Kidney (tissue), 14 donors: ENCODE measurements around the gene BCL10. TPM values are rescaled to one million over a fixed set of nuclear protein-coding genes. Genes with fewer than 3 reads are reported as not detected.
A peak's percentile ranks its signal among the peaks of the same experiment; 100 is the strongest.

ENCODE experiments used
- DNase-seq, 5 donors: peaks; one replicate each; pipeline ENCODE4 v3.0.0-alpha.2; 2013 to 2020
- FAIRE-seq: peaks from 2 replicates; lab custom pipeline; 2012; peaks lifted over from hg19 to GRCh38; lab: Jason Lieb, UNC
- H3K27ac ChIP-seq, 2 donors: one replicate each; pipeline ENCODE4 v1.7.0; 2013; ENCODE audit warnings: low read depth in 2 of 2, low read length in 2 of 2, inconsistent platforms in 1 of 2
- H3K27me3 ChIP-seq: one replicate; pipeline ENCODE4 v1.7.1; 2013; ENCODE audit warnings: low read length, inconsistent platforms; ENCODE audit not compliant: control insufficient read depth, insufficient read depth
- H3K36me3 ChIP-seq, 3 donors: one replicate each; pipeline versions ENCODE4 v1.7.0 to v1.7.1; 2013; ENCODE audit warnings: low read length in 3 of 3, control low read depth in 1 of 3, inconsistent platforms in 1 of 3; ENCODE audit not compliant: insufficient read depth in 3 of 3, control insufficient read depth in 2 of 3
- H3K4me1 ChIP-seq, 3 donors: one replicate each; pipeline versions ENCODE4 v1.7.0 to v1.7.1; 2013; ENCODE audit warnings: low read length in 3 of 3, inconsistent platforms in 1 of 3, low read depth in 1 of 3; ENCODE audit not compliant: control insufficient read depth in 2 of 3, insufficient read depth in 2 of 3
- H3K4me3 ChIP-seq, 3 donors: one replicate each; pipeline versions ENCODE4 v1.7.0 to v1.8.1; 2013; ENCODE audit warnings: low read length in 3 of 3, control low read depth in 1 of 3, inconsistent platforms in 1 of 3
- H3K9ac ChIP-seq, 3 donors: one replicate each; pipeline versions ENCODE4 v1.7.0 to v1.7.1; 2013; ENCODE audit warnings: low read length in 3 of 3, control low read depth in 1 of 3, inconsistent platforms in 1 of 3
- H3K9me3 ChIP-seq, 3 donors: one replicate each; pipeline versions ENCODE4 v1.7.0 to v1.7.1; 2013; ENCODE audit warnings: low read length in 3 of 3, control low read depth in 1 of 3, inconsistent platforms in 1 of 3; ENCODE audit not compliant: control insufficient read depth in 2 of 3, insufficient read depth in 1 of 3
- intact Hi-C: fragments of 100-400 bp; cut with DNase I; formaldehyde crosslinking; loops from one replicate; pipeline ENCODE4 v1.11.1; 2022
- polyA plus RNA-seq: library from polyadenylated mRNA; stranded (reverse); fragments of 350-450 nt; fragmentation: Illumina TruSeq; extraction: RNeasy Lipid Tissue Mini Kit (QIAGEN cat#74804); gene quantifications from one replicate; pipeline ENCODE4 v1.2.3, GENCODE V29; 2014; ENCODE audit warnings: low read depth, low replicate concordance; ENCODE audit not compliant: insufficient read depth
- total RNA-seq: library from RNA; stranded (reverse); fragmentation: NEBNext Ultra II Directional; extraction: Animal tissue kit (Norgen Biotek cat#: 25700); gene quantifications from one replicate; pipeline ENCODE4 v1.2.1, GENCODE V29; 2021
- TF ChIP-seq, protein P1 (sequence below): IDR thresholded peaks from 3 replicates; pipeline ENCODE4 v1.5.1; 2012; ENCODE audit warnings: mild to moderate bottlenecking, moderate library complexity, borderline replicate concordance; ENCODE audit not compliant: insufficient read depth; ENCODE audit errors: extremely low read depth
- donor health status: control.
- donor health status: control.
- donor health status: control.
- donor health status: control.
- donor health status: control.
- donor health status: DM: yes; HTN: yes; CAD: no.
- donor health status: Normal renal cell carcinoma (clear cell type).

Gene BCL10
- total and polyA plus RNA-seq, 2 donors from 2014 or later, result 7.8 to 27.1 TPM

- H3K27me3 ChIP-seq, result no peaks in the 10 kb centered on the region
- TF ChIP-seq, protein P1, sequence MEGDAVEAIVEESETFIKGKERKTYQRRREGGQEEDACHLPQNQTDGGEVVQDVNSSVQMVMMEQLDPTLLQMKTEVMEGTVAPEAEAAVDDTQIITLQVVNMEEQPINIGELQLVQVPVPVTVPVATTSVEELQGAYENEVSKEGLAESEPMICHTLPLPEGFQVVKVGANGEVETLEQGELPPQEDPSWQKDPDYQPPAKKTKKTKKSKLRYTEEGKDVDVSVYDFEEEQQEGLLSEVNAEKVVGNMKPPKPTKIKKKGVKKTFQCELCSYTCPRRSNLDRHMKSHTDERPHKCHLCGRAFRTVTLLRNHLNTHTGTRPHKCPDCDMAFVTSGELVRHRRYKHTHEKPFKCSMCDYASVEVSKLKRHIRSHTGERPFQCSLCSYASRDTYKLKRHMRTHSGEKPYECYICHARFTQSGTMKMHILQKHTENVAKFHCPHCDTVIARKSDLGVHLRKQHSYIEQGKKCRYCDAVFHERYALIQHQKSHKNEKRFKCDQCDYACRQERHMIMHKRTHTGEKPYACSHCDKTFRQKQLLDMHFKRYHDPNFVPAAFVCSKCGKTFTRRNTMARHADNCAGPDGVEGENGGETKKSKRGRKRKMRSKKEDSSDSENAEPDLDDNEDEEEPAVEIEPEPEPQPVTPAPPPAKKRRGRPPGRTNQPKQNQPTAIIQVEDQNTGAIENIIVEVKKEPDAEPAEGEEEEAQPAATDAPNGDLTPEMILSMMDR, result no peak
- H3K9me3 ChIP-seq, result no peaks in the 10 kb centered on the region
- H3K9ac ChIP-seq, result no peak overlapping the region
- H3K36me3 ChIP-seq, result peaks cover 0 to 3% (median 0%) of the 10 kb centered on the region in 3 donors
- intact Hi-C loops, result no loop called here
- no peak overlapping the region for H3K4me3 ChIP-seq
- peak overlapping the region; percentile 44 to 56 for H3K27ac ChIP-seq
- peaks cover 0 to 10% (median 7%) of the 10 kb centered on the region in 3 donors for H3K4me1 ChIP-seq
- FAIRE-seq (no peak), DNase-seq (no peak)
These were observed 37.7 kb upstream of the BCL10 start for GRCh38 chr1:85313888-85314696.

DNA sequence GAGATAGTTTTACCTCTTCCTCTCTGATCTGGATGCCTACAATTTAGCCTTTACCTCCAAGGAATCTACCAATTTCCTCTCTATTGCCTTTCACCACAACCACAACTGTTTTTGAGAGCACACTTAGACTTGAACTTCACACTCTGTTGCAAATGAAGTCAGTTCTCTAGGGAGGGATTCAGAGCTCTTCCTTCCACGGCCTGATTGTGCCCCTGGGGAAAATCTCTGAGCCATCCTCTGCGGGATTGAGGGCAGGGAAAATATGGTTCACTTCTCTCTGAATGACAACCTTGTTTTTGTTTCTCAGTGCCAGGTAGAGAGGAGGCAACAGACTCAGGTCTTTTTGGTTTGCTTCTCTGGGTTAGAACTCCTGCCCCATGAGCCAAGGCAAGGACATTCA lies 35.4 kb upstream of the BCL10 start:
- Histone ChIP-seq H3K9ac (no peak overlapping the region), H3K27me3 (no peaks in the 10 kb centered on the region), H3K36me3 (peaks cover 0 to 3% (median 0%) of the 10 kb centered on the region in 3 donors), H3K27ac (no peak overlapping the region), H3K4me1 (peaks cover 0 to 14% (median 10%) of the 10 kb centered on the region in 3 donors), H3K4me3 (no peak overlapping the region), H3K9me3 (no peaks in the 10 kb centered on the region)
- FAIRE-seq (no peak), DNase-seq (no peak)
- TF ChIP-seq, protein P1, result no peak
- intact Hi-C loops, result no loop called here

DNA sequence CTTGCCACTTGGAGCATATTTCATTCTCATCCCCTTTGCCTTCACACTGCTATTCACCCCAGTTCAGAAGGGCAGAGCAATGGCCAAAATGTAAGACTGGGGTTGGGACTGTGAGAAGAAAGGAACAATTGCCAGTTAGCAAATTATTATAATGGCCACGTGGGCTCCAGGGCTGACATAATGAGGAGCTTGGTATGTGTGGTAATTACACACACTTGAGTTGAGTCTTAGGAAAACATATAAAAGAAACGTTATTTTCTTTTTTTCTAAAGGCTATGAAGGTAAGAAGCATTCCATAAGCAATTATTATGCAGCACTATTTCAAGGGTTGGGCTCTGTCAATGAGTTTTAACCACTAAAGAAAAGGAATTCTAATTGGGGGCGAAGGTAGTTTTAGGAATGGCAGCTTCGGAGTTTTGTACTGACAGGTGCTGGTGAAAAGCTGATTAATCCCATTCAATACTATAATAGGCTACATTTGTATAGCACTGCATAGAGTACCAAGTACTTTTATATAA lies 32.5 kb upstream of the BCL10 start:
- intact Hi-C loops, result loop anchor here (10.0 kb wide), 1 partner anchor 196 kb away; no protein-coding TSS in a partner anchor

More for the DNA sequence above, 32.5 kb upstream of the BCL10 start:
- Histone ChIP-seq H3K36me3 (no peaks in the 10 kb centered on the region), H3K4me1 (peaks cover 0 to 14% (median 3%) of the 10 kb centered on the region in 3 donors), H3K9ac (no peak overlapping the region), H3K27me3 (no peaks in the 10 kb centered on the region), H3K27ac (no peak overlapping the region), H3K9me3 (no peaks in the 10 kb centered on the region), H3K4me3 (peak overlapping the region in 1 of 3 donors; percentile 2)
- FAIRE-seq (no peak), DNase-seq (no peak)
- TF ChIP-seq, protein P1, result no peak
